Stimulated activated naive CD8-positive, alpha-beta T cell treated with anti-CD3 and anti-CD28 coated beads, Interleukin-15, Interleukin-2, amounts not matched to agents 100 U/mL and 50 U/mL, for 24 hours (primary cell): ENCODE data around the gene AHDC1.
"Not testable (repeated sequence)": the region's sequence is repeated elsewhere in the genome, so short reads cannot be mapped to it uniquely, and the experiment has no call there.

Experiments
- ATAC-seq: fragments of 150-1000 bp; cut with Tn5 transposase; one replicate; pipeline ENCODE4 v1.10.0; 2021
- DNase-seq: peaks from one replicate; pipeline ENCODE4 v3.0.0; 2021

The AHDC1 gene

DNA sequence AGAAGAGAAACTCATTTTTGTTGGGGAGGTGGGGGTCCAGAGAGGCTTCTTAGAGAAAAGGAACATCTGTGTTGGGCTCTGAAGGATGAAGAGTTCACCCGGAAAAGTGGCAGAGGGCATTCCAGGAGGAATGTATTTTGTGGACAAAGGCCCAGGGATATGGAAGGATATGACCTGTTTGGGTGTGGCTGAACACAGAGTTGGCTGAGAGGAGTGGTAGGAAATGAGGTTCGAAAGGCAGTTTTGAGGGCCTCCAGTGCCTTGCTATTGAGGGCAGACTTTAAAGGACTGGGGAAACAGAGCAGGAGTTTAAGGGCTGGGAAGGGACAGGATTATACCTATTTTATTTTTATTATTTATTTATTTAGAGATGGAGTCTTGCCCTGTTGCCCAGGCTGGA is 86.6 kb downstream of the AHDC1 start:
- no peak for ATAC-seq

GRCh38 chr1:27515626-27516025 is 88.3 kb downstream of the AHDC1 start:
- DNase-seq (no peak), ATAC-seq (no peak)

More for the DNA sequence above, 86.6 kb downstream of the AHDC1 start:
- no peak for DNase-seq

DNA sequence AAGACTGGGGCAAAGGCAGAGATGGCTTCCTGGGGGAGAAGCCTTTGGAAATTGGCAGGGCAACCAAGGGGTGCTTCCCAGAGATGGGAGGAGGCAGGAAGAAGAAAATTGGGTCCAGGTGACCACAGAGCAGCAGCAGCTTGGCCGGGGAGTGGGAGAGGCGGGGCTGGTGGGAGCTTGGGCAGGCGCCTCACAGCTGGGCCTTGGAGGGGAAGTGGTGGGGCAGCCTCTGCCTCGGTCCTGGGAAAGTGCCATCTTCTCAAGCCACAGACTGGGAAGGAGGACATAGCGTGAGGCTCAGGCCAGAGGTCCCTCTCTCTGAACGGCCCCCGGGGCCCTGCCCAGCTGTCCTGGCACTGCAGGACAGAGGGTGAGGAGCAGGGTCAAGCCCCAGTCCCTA is 90.0 kb downstream of the AHDC1 start:
- no peak for ATAC-seq

GRCh38 chr1:27513528-27513927 is 90.4 kb downstream of the AHDC1 start:
- no peak for ATAC-seq
- no peak for DNase-seq

More for the DNA sequence above, 90.0 kb downstream of the AHDC1 start:
- no peak for DNase-seq

DNA sequence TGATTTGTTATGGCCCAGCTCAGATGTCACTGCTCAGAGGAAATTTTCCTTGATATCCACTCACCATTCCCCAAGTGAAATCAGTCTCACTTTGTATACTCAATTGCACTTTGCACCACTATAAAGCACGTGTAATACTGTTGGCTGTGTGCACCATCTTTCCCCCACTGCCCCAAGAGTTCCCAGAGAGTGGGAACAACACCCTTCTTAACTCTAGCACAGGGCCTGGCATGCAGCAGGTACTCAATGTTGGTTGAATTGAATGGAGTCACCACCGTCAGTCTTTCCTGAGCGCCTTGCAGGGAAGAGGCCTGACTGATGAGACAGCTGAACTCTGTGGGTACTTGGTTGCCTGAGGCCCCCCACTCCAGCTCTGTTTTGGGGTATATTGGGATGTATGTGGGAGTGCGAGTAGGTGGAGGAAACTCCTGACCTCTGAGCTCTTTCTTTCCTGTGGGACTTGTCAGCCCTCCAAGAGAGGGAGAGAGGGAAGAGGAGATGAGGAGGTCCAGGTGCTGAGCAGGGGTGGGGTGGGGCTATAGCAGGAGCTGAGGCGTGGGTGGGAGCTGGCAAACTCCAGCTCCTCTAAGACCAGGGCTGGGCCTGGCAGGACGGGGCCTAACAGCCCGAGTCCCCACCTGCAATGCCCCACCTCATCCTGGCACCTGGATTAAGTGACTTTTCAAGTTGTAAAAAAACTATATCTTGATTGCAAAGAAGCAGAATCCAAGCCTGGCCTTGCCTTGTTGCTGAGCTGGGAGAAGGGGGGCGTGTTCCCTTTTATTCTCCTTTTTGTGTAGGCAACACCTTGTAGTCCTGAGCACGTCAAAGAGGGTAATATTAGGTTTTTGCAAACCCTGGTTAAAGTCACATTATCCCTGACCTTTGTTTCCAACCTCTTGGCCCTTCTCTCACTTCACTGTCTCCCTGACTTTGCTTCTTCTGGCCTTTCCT is 94.5 kb downstream of the AHDC1 start:
- no peak for ATAC-seq
- no peak for DNase-seq

DNA sequence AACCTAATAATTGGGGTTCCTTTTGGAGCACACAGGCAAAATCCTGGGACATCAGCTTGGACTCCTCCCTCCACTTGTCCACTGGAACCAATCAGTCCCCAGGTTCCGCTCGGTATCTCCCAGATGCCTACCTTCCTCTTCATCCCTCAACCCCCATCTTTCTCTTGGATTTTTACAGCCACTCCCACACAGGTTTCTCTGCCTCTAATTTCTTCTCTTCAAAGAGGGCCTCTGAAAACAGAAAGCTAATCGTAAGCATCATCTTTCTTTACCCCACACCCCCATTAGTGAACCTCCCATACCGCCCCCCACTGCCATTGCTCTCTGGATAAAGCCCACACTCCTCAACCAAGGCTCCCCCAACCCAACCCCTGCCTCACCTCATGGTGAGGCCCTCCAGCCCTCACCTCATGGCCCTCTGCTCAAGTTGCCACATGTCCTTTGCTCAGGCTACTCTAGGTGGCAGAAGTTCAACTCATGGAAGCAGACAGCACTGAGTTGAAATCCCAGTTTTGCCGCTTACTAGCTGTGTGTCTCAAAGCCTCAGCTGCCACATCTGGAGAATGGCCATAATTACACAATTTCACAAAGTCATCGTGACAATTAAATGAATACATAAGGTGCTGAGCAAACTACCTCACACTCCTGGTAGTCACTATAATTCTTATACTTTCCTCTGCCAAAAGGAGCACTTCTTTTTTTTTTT is 95.8 kb downstream of the AHDC1 start:
- ATAC-seq, result no peak

GRCh38 chr1:27506703-27507102 is 97.2 kb downstream of the AHDC1 start:
- DNase-seq, result no peak
- no peak for ATAC-seq

More for the DNA sequence above, 95.8 kb downstream of the AHDC1 start:
- no peak for DNase-seq

DNA sequence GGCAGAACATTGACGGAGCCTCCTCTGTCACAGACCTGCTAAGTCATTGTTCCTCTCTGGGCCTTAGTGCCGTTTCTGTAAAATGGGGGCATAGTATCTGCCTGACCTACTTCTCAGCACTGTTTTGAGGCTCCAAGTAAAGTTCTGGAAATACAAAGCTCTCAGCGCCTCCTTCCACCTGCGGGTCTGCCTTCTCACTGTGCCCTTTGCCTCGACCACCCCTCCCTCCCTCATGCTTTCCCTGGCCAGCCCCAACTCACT is 98.6 kb downstream of the AHDC1 start:
- no peak for ATAC-seq
- no peak for DNase-seq

- DNase-seq (no peak), ATAC-seq (no peak)
Observed at GRCh38 chr1:27504588-27505419, 99.1 kb downstream of the AHDC1 start.

DNA sequence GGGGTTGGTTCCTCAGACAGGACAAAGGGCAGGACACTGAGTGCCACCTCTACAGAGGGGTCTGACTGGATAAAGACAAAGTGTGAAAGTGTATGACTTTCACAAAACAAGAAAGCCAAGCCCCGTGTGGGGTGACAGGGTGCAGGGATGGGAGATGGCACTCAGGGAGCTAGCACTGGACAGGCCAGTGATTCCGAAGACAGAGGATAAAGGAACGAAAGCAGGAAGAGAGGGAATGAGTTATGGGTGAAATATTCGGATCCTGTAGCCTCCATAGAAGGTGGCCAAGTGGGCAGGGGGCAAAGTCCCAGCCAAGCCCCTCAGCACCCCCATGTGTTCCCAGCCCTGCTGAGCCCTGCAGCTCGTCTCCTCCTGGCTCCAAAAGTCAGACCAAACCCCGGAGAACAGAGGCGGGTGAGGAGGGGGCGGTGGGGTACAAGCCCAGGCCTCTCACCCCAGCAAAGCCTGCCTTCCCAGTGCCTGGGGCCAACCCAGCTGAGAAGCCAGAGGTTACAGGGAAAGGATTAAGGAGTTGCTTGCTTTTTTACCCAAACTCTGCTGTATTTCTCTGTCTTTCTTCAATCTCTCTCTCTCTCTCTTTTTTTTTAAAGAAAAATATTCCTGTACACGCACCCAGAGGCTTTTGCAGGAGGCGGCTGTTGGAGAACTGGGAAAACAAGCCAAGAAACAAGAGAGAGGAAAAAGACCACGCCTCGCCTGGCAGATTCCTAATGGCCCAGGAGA is 99.9 kb downstream of the AHDC1 start:
- DNase-seq, result no peak
- no peak for ATAC-seq

DNA sequence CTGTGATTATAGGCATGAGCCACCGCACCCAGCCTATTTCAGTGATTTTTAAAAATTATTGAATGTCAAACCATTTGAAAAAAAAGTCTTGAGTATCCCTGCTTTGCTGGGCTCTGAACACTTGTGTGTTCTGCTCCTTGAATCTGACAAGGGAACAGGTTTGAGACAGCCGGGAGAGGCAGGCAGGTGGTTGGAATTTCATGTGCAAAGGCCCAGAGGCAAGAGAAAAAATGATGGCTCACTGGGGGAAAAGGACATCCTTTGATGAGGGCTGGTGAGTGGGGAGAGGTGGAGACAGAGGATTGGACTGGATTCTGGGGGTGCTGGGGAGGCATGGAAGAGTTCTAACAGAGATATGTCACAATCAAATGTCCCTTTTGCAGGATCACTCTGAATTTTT is 100.9 kb downstream of the AHDC1 start:
- no peak for DNase-seq
- ATAC-seq, result no peak

GRCh38 chr1:27501159-27501558 is 102.8 kb downstream of the AHDC1 start:
- ATAC-seq, DNase-seq: not testable (repeated sequence)

DNA sequence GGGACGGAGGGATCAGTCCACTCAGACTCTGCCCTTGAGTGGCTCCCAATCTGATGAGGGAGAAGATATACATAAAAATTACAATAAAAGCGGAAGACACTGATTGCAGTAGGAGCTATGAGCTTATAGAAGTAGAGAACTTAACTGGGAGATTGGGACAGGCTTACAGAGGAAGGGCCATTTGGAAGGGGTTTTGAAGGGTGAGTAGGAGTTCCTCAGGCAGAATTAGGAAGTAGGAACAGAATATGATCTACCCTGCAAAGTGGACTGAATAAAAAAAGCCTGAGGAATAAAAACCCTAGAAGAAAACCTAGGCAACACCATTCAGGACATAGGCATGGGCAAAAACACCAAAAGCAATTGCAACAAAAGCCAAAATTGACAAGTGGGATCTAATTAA is 104.8 kb downstream of the AHDC1 start:
- ATAC-seq (no peak), DNase-seq (no peak)

DNA sequence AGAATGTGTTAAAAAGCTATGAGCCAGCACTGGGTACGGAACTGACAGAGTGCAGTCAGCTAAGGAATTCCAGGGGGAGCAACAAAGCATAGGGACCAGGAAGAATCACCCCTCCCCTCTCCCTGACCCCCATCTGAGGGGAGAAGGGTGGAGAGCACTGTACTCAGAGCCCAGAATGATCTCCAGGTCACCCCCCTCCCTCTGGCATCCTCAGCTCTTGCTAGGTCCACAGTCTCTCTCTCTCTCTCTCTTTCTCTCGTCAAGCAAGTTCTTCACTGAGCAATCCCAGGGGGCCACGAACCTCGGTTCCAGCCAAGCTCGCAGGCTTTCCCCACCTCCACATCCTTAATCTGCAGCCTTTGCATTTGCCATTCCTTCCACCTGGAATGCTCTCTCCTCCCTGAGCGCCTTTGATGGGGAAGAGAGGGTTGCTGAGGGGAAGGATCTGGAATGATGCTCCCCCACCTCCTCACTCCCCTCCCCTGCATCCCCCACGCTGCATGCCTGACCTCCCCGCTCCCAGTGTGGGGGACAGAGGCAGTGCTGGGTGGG is 107.3 kb downstream of the AHDC1 start:
- no peak for ATAC-seq
- no peak for DNase-seq

- no peak for ATAC-seq
- DNase-seq, result no peak
Observed at GRCh38 chr1:27492796-27493195, 111.1 kb downstream of the AHDC1 start.

DNA sequence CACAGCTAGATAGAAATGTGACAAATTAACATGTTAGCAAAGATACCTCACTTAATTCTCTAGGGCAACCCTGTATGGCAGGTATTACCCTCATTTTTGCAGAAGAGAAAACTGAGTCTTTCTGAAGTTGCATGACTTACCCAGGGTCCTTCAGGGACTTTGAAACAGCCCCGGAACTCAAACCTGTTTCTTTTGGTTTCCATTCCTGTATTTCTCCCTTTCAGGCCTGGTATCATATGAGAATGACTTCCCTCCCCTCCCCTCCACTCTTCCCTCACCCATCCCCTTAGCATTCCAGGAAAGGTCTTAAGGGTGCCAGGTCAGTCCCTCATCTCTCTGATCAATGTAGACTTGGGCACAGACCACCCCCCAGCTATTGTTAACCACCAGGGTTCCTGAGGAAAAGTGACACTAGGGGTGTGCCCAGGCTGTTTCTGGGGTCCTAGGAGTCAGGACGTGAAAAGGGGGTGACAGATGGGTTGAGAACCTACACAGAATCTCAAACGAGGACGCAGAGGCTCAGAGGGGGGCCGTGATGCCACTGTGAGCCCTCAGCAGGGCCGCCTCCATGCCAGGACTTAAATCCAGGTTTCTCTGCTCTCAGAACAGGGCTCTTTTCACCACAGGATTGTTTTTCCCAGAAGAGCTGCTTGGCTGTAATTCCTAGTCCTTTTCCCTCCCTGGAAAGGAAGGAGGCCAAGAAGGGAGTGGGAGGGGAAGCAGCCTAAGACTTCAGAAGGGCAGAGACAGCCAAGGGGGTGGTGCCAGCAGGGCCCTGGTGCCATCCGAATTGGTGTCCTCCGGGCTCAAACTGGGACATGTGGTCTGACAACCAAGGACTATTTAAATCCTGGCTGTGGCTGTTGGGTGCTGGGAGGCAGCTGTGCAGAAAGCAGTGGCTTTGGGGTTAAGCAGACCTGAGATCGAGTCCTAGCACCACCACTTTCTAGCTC is 111.9 kb downstream of the AHDC1 start:
- DNase-seq, result no peak
- no peak for ATAC-seq

GRCh38 chr1:27489973-27490741 is 113.8 kb downstream of the AHDC1 start, which contains the start of gene WASF2:
WASF2 (minus strand) TSS chr1:27490167; CDS start chr1:27428890, 61,277 bp downstream.
- peak; percentile 97 for ATAC-seq
- peak; percentile 96 for DNase-seq

GRCh38 chr1:27489501-27489972 is 114.4 kb downstream of the AHDC1 start:
- no peak for DNase-seq
- ATAC-seq, result peak; percentile 12
